OCI-LY3 (cell line): Measurements from ENCODE around the gene SH3RF3.

ENCODE experiments used
- EZH2phosphoT487 ChIP-seq: fragments of 200-600 bp; shearing (Covaris generic); IDR thresholded peaks from 2 replicates; pipeline ENCODE4 v1.6.1; 2018; ENCODE audit warnings: antibody characterized with exemption, mixed run types, low read depth
- TF ChIP-seq, protein P1 (sequence below): fragments of 200-600, 300-600 bp; sonication (generic); IDR thresholded peaks from 2 replicates; pipeline ENCODE4 v1.5.1; 2014; ENCODE audit warnings: antibody characterized with exemption, low read length, low read depth

- TF ChIP-seq, protein P1, sequence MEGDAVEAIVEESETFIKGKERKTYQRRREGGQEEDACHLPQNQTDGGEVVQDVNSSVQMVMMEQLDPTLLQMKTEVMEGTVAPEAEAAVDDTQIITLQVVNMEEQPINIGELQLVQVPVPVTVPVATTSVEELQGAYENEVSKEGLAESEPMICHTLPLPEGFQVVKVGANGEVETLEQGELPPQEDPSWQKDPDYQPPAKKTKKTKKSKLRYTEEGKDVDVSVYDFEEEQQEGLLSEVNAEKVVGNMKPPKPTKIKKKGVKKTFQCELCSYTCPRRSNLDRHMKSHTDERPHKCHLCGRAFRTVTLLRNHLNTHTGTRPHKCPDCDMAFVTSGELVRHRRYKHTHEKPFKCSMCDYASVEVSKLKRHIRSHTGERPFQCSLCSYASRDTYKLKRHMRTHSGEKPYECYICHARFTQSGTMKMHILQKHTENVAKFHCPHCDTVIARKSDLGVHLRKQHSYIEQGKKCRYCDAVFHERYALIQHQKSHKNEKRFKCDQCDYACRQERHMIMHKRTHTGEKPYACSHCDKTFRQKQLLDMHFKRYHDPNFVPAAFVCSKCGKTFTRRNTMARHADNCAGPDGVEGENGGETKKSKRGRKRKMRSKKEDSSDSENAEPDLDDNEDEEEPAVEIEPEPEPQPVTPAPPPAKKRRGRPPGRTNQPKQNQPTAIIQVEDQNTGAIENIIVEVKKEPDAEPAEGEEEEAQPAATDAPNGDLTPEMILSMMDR: no peak
- TF ChIP-seq EZH2phosphoT487: no peak
Measured at GRCh38 chr2:109185338-109185737, 56.3 kb downstream of the SH3RF3 start.
